Ectodermal cell (in vitro differentiated cells): Measurements from ENCODE around the gene HDAC2. TPM values are rescaled to one million over a fixed set of nuclear protein-coding genes. Genes with fewer than 3 reads are reported as not detected.
"Not testable (repeated sequence)": the region's sequence is repeated elsewhere in the genome, so short reads cannot be mapped to it uniquely, and the experiment has no call there.

Experiments
- H3K27ac ChIP-seq: 2 replicates; pipeline ENCODE4 v1.7.0; 2013; ENCODE audit warnings: mild to moderate bottlenecking, low read depth, low read length; ENCODE audit not compliant: insufficient read depth, poor library complexity, severe bottlenecking
- H3K27me3 ChIP-seq: 2 replicates; pipeline ENCODE4 v1.7.0; 2013; ENCODE audit warnings: mild to moderate bottlenecking, low read length; ENCODE audit not compliant: insufficient read depth, control insufficient read depth, poor library complexity, severe bottlenecking
- H3K36me3 ChIP-seq: one replicate; pipeline ENCODE4 v1.7.0; 2013; ENCODE audit warnings: low read length; ENCODE audit not compliant: control insufficient read depth, insufficient read depth
- H3K4me1 ChIP-seq: one replicate; pipeline ENCODE4 v1.7.0; 2013; ENCODE audit warnings: low read length; ENCODE audit not compliant: control insufficient read depth, insufficient read depth
- H3K4me3 ChIP-seq: 2 replicates; pipeline ENCODE4 v1.7.0; 2013; ENCODE audit warnings: low read depth, low read length, control low read depth; ENCODE audit not compliant: insufficient read depth
- H3K9me3 ChIP-seq: 2 replicates; pipeline ENCODE4 v1.7.0; 2013; ENCODE audit warnings: mild to moderate bottlenecking, low read length, moderate library complexity; ENCODE audit not compliant: control insufficient read depth
- WGBS, 2 experiments: methylation state at CpG; one replicate each; pipeline ENCODE4 v1.1.7; 2013; ENCODE audit warnings: missing lambda C conversion rate in 2 of 2; 5-methylcytosine and 5-hydroxymethylcytosine counted together
- polyA plus RNA-seq, 4 experiments: library from polyadenylated mRNA; stranded (reverse); fragments of 50-300 nt; gene quantifications; one replicate each; pipeline ENCODE4 v1.2.3, GENCODE V29; 2013

The HDAC2 gene
- 384 TPM for polyA plus RNA-seq (2013, experiment 1 of 4)
- 395 TPM for polyA plus RNA-seq (2013, experiment 2 of 4)
- 324 TPM for polyA plus RNA-seq (2013, experiment 3 of 4)
- polyA plus RNA-seq (2013, experiment 4 of 4), result 368 TPM

GRCh38 chr6:113970805-113971676 lies at the start of gene HDAC2:
HDAC2 (minus strand) TSS chr6:113971148; CDS start chr6:113970908, 240 bp downstream.
- Histone ChIP-seq H3K9me3 (no peaks in the 10 kb centered on the region), H3K27me3 (no peaks in the 10 kb centered on the region), H3K4me1 (peaks cover 4% of the 10 kb centered on the region), H3K36me3 (no peaks in the 10 kb centered on the region), H3K27ac (peak within 1 kb of the TSS; percentile 98), H3K4me3 (peak within 1 kb of the TSS; percentile 96)
- 0 to 1% methylated on average over 80 of the region's 82 CpGs for WGBS, 2 experiments

GRCh38 chr6:114020196-114020595 lies 49.2 kb upstream of the HDAC2 start:
- no peak overlapping the region for H3K4me3 ChIP-seq
- H3K36me3 ChIP-seq, result no peaks in the 10 kb centered on the region
- no peak overlapping the region for H3K27ac ChIP-seq
- H3K27me3 ChIP-seq, result no peaks in the 10 kb centered on the region
- no peaks in the 10 kb centered on the region for H3K4me1 ChIP-seq
- no peaks in the 10 kb centered on the region for H3K9me3 ChIP-seq
- 90% methylated on average over 15 of the region's 15 CpGs for WGBS, 2 experiments

- not testable (repeated sequence) for H3K4me3 ChIP-seq, H3K9me3 ChIP-seq, H3K27ac ChIP-seq, H3K4me1 ChIP-seq, H3K27me3 ChIP-seq, H3K36me3 ChIP-seq
- WGBS, 2 experiments, result 94 to 97% methylated on average over 6 of the region's 6 CpGs
Measured at GRCh38 chr6:114017146-114017545, 46.2 kb upstream of the HDAC2 start.

GRCh38 chr6:114014106-114014505 lies 43.2 kb upstream of the HDAC2 start:
- WGBS, 2 experiments, result 94% methylated on average over 2 of the region's 2 CpGs
- H3K4me3 ChIP-seq, H3K36me3 ChIP-seq, H3K27me3 ChIP-seq, H3K27ac ChIP-seq, H3K4me1 ChIP-seq, H3K9me3 ChIP-seq: not testable (repeated sequence)

- 91 to 92% methylated on average over 7 of the region's 7 CpGs for WGBS, 2 experiments
- not testable (repeated sequence) for H3K4me3 ChIP-seq, H3K9me3 ChIP-seq, H3K27ac ChIP-seq, H3K36me3 ChIP-seq, H3K4me1 ChIP-seq, H3K27me3 ChIP-seq
Measured at GRCh38 chr6:114011486-114011885, 40.5 kb upstream of the HDAC2 start.

GRCh38 chr6:114010540-114010939 lies 39.6 kb upstream of the HDAC2 start:
- H3K4me3 ChIP-seq, result no peak overlapping the region
- no peaks in the 10 kb centered on the region for H3K36me3 ChIP-seq
- 81 to 89% methylated on average over 2 of the region's 2 CpGs for WGBS, 2 experiments
- no peak overlapping the region for H3K27ac ChIP-seq
- no peaks in the 10 kb centered on the region for H3K27me3 ChIP-seq
- H3K4me1 ChIP-seq, result no peaks in the 10 kb centered on the region
- no peaks in the 10 kb centered on the region for H3K9me3 ChIP-seq

- 17 to 43% methylated on average over 2 of the region's 2 CpGs for WGBS, 2 experiments
- Histone ChIP-seq H3K4me3 (no peak overlapping the region), H3K9me3 (no peaks in the 10 kb centered on the region), H3K27ac (no peak overlapping the region), H3K27me3 (no peaks in the 10 kb centered on the region), H3K36me3 (no peaks in the 10 kb centered on the region), H3K4me1 (no peaks in the 10 kb centered on the region)
Measured at GRCh38 chr6:114009192-114009591, 38.2 kb upstream of the HDAC2 start.

- Histone ChIP-seq H3K4me1 (no peaks in the 10 kb centered on the region), H3K27ac (no peak overlapping the region), H3K4me3 (no peak overlapping the region), H3K27me3 (no peaks in the 10 kb centered on the region), H3K9me3 (no peaks in the 10 kb centered on the region), H3K36me3 (no peaks in the 10 kb centered on the region)
- 89 to 93% methylated on average over 1 to 4 of the region's 4 CpGs for WGBS, 2 experiments
Measured at GRCh38 chr6:114008331-114008730, 37.4 kb upstream of the HDAC2 start.

- no peaks in the 10 kb centered on the region for H3K27me3 ChIP-seq
- 80 to 82% methylated on average over 2 of the region's 2 CpGs for WGBS, 2 experiments
- H3K9me3 ChIP-seq, result no peaks in the 10 kb centered on the region
- no peak overlapping the region for H3K4me3 ChIP-seq
- no peaks in the 10 kb centered on the region for H3K4me1 ChIP-seq
- no peak overlapping the region for H3K27ac ChIP-seq
- H3K36me3 ChIP-seq, result no peaks in the 10 kb centered on the region
Measured at GRCh38 chr6:114007516-114007915, 36.6 kb upstream of the HDAC2 start.

- H3K27ac ChIP-seq, result no peak overlapping the region
- no peaks in the 10 kb centered on the region for H3K9me3 ChIP-seq
- H3K36me3 ChIP-seq, result no peaks in the 10 kb centered on the region
- no peaks in the 10 kb centered on the region for H3K27me3 ChIP-seq
- H3K4me3 ChIP-seq, result no peak overlapping the region
- no peaks in the 10 kb centered on the region for H3K4me1 ChIP-seq
Measured at GRCh38 chr6:114001354-114001753, 30.4 kb upstream of the HDAC2 start.
